ENCODE data around the gene SFN.

SFN gene

GRCh38 chr1:26857473-26858060 is 5.4 kb upstream of the SFN start:
- no peak for DNase-seq (ENCODE audit: low read depth)
- no peak overlapping the region for H3K4me3 ChIP-seq (ENCODE audit: control insufficient read depth, low read depth, low read length)
- TF ChIP-seq CTCF (conservative IDR thresholded peaks at IDR 0.05; ENCODE audit: control insufficient read depth, insufficient read depth, low read depth, low read length): no peak

GRCh38 chr1:26858160-26858559 is 4.8 kb upstream of the SFN start:
- DNase-seq (ENCODE audit: low read depth): peak; percentile 18
- no peak for TF ChIP-seq CTCF (conservative IDR thresholded peaks at IDR 0.05; ENCODE audit: control insufficient read depth, insufficient read depth, low read depth, low read length)
- H3K4me3 ChIP-seq (ENCODE audit: control insufficient read depth, low read depth, low read length): no peak overlapping the region

GRCh38 chr1:26858891-26859640 is 3.9 kb upstream of the SFN start:
- no peak for DNase-seq (ENCODE audit: low read depth)
- TF ChIP-seq CTCF (conservative IDR thresholded peaks at IDR 0.05; ENCODE audit: control insufficient read depth, insufficient read depth, low read depth, low read length): no peak
- H3K4me3 ChIP-seq (ENCODE audit: control insufficient read depth, low read depth, low read length): no peak overlapping the region

- DNase-seq (ENCODE audit: low read depth): peak; percentile 47
- TF ChIP-seq CTCF (conservative IDR thresholded peaks at IDR 0.05; ENCODE audit: control insufficient read depth, insufficient read depth, low read depth, low read length): peak; percentile 39
- no peak overlapping the region for H3K4me3 ChIP-seq (ENCODE audit: control insufficient read depth, low read depth, low read length)
Measured at GRCh38 chr1:26861286-26861701, 1.7 kb upstream of the SFN start.

- H3K4me3 ChIP-seq (ENCODE audit: control insufficient read depth, low read depth, low read length): no peak overlapping the region
- no peak for TF ChIP-seq CTCF (conservative IDR thresholded peaks at IDR 0.05; ENCODE audit: control insufficient read depth, insufficient read depth, low read depth, low read length)
- peak; percentile 28 for DNase-seq (ENCODE audit: low read depth)
Measured at GRCh38 chr1:26861889-26862378, 1.0 kb upstream of the SFN start.

GRCh38 chr1:26863685-26864077 is 732 bp downstream of the SFN start:
- no peak for DNase-seq (ENCODE audit: low read depth)
- no peak overlapping the region for H3K4me3 ChIP-seq (ENCODE audit: control insufficient read depth, low read depth, low read length)

More at GRCh38 chr1:26863685-26864077, 732 bp downstream of the SFN start:
- no peak for TF ChIP-seq CTCF (conservative IDR thresholded peaks at IDR 0.05; ENCODE audit: control insufficient read depth, insufficient read depth, low read depth, low read length)

All from fibroblast of mammary gland (primary cell).